ENCODE measurements around the gene ID3.
"Not testable (repeated sequence)": the region's sequence is repeated elsewhere in the genome, so short reads cannot be mapped to it uniquely, and the experiment has no call there.

ID3 gene

DNA sequence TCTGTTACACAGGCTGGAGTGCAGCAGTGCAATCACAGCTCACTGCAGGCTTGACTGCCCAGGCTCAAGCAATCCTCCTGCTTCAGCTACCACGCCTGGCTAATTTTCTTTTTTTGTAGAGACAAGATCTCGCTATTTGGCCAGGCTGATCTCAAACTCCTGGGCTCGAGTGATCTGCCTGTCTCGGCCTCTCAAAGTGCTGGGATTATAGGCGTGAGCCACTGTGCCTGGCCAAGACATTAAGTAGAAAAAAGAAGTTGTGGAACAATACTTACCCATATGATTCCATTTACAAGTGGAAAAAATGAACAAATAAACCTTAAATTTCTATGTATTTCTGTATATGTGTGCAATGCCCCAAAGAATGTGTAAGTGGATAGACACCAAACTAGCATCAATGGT lies 30.3 kb upstream of the ID3 start:
- FAIRE-seq = no peak
- no peak for DNase-seq (ENCODE audit: insufficient read length, low spot score)

GRCh38 chr1:23588749-23589548 lies 29.6 kb upstream of the ID3 start:
- DNase-seq (ENCODE audit: insufficient read length, low spot score) (no peak), FAIRE-seq (peak; percentile 63)

- DNase-seq (ENCODE audit: insufficient read length, low spot score) (no peak), FAIRE-seq (no peak)
Measured at GRCh38 chr1:23585321-23586022, 26.2 kb upstream of the ID3 start.

DNA sequence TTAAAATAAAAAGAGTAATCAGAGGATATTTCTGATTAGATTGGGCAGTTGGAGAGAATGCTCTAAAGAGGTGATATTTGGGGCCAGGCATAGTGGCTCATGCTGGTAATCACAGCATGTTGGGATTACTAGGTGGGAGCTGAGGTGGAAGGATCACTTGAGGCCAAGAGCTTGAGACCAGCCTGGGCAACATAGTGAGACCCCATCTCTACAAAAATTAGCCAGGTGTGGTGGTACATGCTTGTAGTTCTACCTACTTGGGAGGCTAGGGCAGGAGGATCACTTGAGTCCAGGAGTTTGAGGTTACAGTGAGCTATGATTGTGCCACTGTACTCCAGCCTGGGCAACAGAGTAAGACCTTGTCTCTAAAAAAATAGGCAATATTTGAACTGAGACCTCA lies 24.4 kb upstream of the ID3 start:
- not testable (repeated sequence) for FAIRE-seq; DNase-seq (ENCODE audit: insufficient read length, low spot score)

- FAIRE-seq = no peak
Measured at GRCh38 chr1:23582820-23583219, 23.5 kb upstream of the ID3 start.

GRCh38 chr1:23581219-23581618 lies 21.9 kb upstream of the ID3 start:
- DNase-seq (ENCODE audit: insufficient read length, low spot score) = no peak
- no peak for FAIRE-seq

More at GRCh38 chr1:23582820-23583219, 23.5 kb upstream of the ID3 start:
- no peak for DNase-seq (ENCODE audit: insufficient read length, low spot score)

- no peak for DNase-seq (ENCODE audit: insufficient read length, low spot score)
- peak; percentile 23 for FAIRE-seq
Measured at GRCh38 chr1:23578997-23579363, 19.7 kb upstream of the ID3 start.

DNA sequence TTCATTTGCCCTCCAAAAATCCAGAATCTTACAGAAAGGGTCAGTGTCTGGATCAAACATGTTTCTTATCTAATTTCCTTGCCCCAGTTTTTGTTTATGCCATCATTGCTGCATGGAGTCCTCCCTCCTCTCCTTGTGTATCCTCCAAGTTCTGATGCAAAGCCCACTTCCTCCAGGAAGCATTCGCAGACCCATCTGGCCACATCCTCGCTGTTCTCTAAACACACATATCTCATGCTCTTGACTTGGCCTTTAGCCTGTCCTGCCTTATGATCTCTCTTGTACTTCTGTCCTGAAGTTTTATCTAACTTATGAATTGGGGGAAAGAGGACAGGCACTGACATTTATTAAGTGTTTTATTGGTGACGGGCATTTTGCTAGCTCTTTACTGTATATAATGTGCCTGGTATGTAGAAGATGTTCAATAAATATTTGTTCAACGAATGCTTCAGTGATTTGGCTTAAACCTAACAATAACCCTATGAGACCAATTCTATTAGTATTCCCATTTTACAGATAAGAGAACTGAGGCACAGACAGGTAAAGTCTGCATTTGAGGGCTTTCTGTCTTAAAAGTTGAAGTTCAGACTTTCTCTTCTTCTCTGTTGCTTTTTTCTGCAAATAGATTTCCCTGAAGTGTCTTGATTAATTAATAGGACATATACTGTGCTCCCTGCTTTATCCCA lies 19.2 kb upstream of the ID3 start:
- FAIRE-seq = peak; percentile 70
- no peak for DNase-seq (ENCODE audit: insufficient read length, low spot score)

DNA sequence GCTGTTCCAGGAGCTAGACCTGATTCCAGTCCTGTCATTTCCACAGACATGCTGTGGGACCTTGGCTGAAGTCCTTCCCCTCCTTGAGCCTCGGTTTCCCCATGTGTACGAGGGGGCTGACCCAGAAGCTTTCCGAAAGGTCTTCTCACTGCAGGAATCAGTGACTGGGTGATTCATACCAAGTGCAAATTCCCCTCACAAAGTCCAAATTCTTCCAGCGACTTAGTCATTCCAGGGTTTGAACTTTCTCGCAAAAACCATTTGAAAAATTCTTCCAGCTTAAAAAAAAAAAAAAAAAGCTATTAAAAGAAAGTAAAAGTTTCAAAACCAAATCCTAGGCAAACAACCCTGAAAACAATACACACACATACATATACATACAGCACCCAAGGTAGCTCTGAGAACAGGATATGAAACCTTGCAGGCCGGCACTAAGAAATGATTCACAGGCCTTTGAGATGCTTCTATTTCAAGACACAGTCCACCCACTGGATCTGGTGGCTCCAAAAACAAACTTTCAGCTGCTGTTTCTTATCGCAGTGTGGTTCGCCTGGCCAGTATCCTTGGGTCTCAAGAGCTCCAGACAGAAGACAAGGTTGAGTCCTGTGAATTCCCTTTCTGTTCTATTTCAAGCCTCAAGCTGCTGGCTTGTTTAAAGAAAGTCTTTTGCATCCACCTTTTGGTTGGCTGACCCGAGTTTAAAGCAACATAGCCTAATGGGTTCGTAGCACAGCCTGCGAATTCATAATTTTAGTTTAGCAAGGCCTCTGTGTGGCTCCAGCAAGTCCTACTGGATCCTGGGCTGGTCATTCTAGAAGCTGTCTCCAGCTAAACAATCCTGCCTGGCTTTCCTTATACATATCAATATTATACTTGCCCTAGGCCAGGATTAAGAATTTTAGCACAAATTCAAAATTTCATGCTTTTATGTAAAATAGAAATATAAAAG lies 18.0 kb upstream of the ID3 start:
- peak; percentile 68 for DNase-seq (ENCODE audit: insufficient read length, low spot score)
- peak; percentile 92 for FAIRE-seq

DNA sequence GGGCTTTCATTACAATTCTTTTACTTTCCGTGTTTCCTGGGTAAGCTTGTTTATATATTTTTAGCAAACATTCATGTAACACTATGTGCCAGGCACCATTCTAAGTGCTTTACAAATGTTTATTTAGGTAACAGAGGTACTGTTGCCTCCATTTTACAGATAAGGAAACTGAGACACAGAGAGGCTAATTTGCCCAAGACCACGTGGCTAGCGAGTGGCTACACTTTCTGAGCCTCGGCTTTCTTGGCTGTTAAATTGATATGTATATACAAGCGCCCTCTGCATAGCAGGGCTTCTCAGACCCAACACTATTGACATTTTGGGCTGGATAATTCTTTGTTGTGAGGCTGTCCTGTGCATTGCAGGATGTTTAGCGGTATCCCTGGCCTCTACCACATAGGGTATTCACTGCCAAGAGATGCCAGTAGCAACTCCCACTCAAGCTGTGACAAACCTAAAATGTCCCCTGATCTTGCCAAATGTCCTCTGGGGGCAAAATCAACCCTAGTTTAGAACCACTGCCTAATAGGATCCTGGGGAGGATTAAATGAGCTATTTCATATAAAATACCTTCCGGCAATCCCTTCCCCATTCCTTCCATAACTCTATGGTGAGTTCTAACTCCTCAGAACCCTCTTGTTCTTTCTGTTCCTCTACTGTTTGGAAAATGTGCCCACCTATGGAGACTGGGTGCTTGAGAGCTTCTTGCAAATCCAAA lies 17.2 kb upstream of the ID3 start:
- FAIRE-seq = no peak
- no peak for DNase-seq (ENCODE audit: insufficient read length, low spot score)

- FAIRE-seq (no peak), DNase-seq (ENCODE audit: insufficient read length, low spot score) (no peak)
Measured at GRCh38 chr1:23575226-23575810, 16.0 kb upstream of the ID3 start.

- FAIRE-seq = peak; percentile 81
- DNase-seq (ENCODE audit: insufficient read length, low spot score) = no peak
Measured at GRCh38 chr1:23574265-23574754, 15.0 kb upstream of the ID3 start.

DNA sequence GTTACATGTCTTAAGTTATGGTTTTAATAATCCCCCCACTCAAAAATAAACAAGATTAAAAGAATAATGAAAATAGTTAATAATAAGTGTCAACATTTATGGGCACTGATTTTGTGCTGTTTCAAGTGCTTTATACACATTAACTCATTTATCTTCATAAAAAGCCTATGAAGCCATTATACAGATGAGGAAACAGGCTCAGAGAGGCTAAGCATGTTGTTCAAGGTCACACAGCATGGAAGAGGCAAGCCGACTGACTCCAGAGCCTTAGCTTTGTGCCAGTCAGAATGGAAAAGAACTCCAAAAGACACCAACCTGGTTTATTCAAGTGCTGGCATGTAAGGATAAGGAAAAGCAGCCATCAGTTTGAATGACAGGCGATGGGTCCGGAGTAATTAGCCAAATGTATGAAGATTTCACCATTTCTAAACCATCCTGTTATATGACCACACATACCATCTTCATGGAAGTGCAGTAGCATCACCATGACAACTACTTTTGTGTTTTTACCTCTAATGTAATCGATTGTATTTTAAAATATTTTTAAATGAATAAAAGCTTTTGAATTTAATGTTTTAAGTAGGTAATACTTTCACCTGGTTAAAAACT lies 14.4 kb upstream of the ID3 start:
- peak; percentile 42 for FAIRE-seq

GRCh38 chr1:23571465-23571864 lies 12.2 kb upstream of the ID3 start:
- no peak for FAIRE-seq

More for the DNA sequence above, 14.4 kb upstream of the ID3 start:
- DNase-seq (ENCODE audit: insufficient read length, low spot score) = no peak

DNA sequence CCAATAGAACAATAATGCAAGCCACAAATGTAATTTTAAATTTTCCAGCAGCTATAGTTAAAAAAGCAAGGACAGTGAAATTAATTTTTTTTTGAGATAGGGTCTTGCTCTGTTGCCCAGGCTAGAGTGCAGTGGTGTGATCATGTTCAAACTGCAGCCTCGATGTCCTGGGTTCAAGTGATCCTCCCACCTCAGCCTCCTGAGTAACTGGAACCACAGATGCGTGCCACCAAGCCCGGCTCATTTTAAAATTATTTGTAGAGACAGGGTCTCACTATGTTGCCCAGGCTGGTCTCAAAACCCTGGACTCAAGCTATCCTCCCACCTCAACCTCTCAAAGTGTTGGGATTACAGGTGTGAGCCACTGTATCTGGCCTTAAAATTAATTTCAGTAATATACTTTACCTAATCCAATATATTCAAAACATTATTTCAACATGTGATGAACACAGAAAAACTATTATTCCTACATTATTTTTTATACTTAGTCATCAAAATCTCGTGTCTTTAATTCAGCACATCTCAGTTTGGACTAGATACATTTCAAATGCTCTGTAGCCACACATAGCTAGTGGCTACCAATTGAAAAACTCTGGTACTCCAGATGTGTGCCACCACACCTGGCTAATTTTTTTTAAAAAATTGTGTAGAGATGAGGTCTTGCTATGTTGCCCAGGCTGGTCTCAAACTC lies 10.8 kb upstream of the ID3 start:
- FAIRE-seq (no peak), DNase-seq (ENCODE audit: insufficient read length, low spot score) (no peak)

More at GRCh38 chr1:23571465-23571864, 12.2 kb upstream of the ID3 start:
- no peak for DNase-seq (ENCODE audit: insufficient read length, low spot score)

DNA sequence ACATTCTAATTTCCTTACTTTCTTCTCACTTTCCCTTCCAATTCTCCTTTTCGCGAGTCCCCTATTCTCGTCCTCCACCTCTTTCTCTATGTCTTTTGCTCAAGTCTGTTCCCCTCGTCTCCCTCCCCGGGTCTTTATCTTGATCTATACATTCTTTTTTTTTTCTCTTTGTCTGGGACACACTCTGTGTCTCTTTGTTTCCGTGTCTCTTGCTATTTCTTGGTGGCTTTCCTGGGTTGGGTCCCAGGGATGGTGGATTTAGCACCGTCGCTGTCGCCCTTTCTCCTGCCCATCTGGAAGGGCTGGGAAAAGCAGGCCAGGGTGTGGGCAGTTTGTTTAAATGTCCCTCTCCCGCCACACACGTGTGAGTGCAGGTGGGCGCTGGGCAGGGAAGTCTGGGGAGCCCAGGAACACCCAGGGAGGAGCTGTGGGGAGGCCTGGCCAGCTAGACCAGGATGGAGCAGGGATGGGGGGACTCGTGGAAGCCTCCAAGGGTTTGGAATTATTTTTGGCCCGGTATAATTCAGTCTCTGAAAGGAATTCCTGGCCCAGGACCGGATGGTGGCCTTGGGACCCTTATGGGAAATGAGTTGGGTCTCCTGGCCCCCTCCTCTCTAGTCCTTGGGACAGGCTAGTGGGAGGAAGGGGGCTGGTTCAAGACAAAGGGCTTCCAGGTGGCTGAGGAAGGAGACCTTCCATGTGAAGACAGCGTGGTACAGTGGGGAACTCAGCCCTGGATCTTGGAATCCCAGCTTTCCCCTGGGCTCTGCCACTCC lies 9.5 kb upstream of the ID3 start:
- FAIRE-seq = no peak
- no peak for DNase-seq (ENCODE audit: insufficient read length, low spot score)

DNA sequence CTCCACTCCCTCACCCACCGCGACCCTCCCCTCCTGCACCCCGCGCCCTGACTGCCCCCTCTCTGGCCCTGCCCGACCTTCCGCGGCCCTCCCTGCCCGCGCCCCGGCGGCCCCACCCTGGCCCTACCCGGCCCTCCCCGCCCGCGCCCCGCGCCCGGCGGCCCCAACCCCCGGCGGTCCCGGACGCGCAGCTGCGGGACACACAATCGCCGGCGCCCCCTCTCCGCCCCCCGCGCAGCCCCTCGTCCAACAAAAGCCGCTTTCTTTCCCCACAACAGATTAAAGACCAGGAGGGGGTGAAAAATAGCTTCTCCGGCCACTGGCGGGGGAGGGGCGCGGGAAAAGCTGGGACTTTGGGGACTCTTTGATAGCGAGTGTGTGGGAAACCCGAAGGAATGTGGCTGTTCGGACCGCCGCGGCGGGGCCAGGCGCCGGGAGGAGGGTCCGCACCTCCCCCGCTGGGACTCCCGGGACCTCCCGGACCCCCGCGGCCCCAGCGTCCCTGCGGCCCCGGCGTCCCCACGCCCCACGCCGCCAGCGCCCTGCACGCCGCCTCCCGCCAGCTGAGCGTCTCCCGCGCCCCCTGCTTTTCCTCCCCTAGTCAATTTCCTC lies 8.8 kb upstream of the ID3 start:
- FAIRE-seq (no peak), DNase-seq (ENCODE audit: insufficient read length, low spot score) (no peak)

All from GM19239 (cell line).